ELF-1 (cell line): ENCODE measurements around the gene THYN1.
A peak's percentile ranks its signal among the peaks of the same experiment; 100 is the strongest.

Experiments
- DNase-seq: peaks from one replicate; pipeline ENCODE4 v3.0.0-alpha.2; 2016; ENCODE audit warnings: low read depth, low spot score

The THYN1 gene

GRCh38 chr11:134248910-134249480 lies 4.2 kb downstream of the THYN1 start:
- no peak for DNase-seq

- DNase-seq = no peak
Measured at GRCh38 chr11:134246678-134247077, 6.5 kb downstream of the THYN1 start.

GRCh38 chr11:134246100-134246499 lies 7.1 kb downstream of the THYN1 start:
- DNase-seq = no peak

GRCh38 chr11:134245434-134245833 lies 7.7 kb downstream of the THYN1 start:
- DNase-seq = no peak

GRCh38 chr11:134244593-134244992 lies 8.6 kb downstream of the THYN1 start:
- peak; percentile 31 for DNase-seq

- no peak for DNase-seq
Measured at GRCh38 chr11:134243913-134244312, 9.2 kb downstream of the THYN1 start.

- DNase-seq = no peak
Measured at GRCh38 chr11:134242376-134242775, 10.8 kb downstream of the THYN1 start.

- DNase-seq = no peak
Measured at GRCh38 chr11:134240592-134240991, 12.6 kb downstream of the THYN1 start.

GRCh38 chr11:134238956-134239355 lies 14.2 kb downstream of the THYN1 start:
- DNase-seq = no peak

GRCh38 chr11:134237557-134237922 lies 15.6 kb downstream of the THYN1 start:
- DNase-seq = no peak

- no peak for DNase-seq
Measured at GRCh38 chr11:134236834-134237556, 16.2 kb downstream of the THYN1 start.

GRCh38 chr11:134235399-134235798 lies 17.8 kb downstream of the THYN1 start:
- no peak for DNase-seq

- DNase-seq = no peak
Measured at GRCh38 chr11:134233729-134234179, 19.4 kb downstream of the THYN1 start.

- DNase-seq = no peak
Measured at GRCh38 chr11:134231958-134232659, 21.0 kb downstream of the THYN1 start.

- DNase-seq = no peak
Measured at GRCh38 chr11:134230339-134230738, 22.8 kb downstream of the THYN1 start.

- no peak for DNase-seq
Measured at GRCh38 chr11:134229126-134229790, 23.9 kb downstream of the THYN1 start.

- no peak for DNase-seq
Measured at GRCh38 chr11:134228625-134229024, 24.5 kb downstream of the THYN1 start.

GRCh38 chr11:134226806-134227325 lies 26.3 kb downstream of the THYN1 start:
- DNase-seq = no peak

- peak; percentile 32 for DNase-seq
Measured at GRCh38 chr11:134224710-134225664, 28.2 kb downstream of the THYN1 start.

GRCh38 chr11:134223836-134224709 lies 29.1 kb downstream of the THYN1 start, which contains the start of the genes NCAPD3 and VPS26B:
TSS of gene NCAPD3 (minus strand) at chr11:134223967. CDS start at chr11:134223926, 41 bp downstream.
TSS of gene VPS26B (plus strand) at chr11:134224671. CDS start at chr11:134225123, 452 bp downstream.
- peak; percentile 98 for DNase-seq
